CD4-positive, alpha-beta T cell (primary cell): Measurements from ENCODE around the gene LDLRAD4. TPM values are rescaled to one million over a fixed set of nuclear protein-coding genes. Genes with fewer than 3 reads are reported as not detected.

ENCODE experiments used
- ATAC-seq: fragments of 200-7000 bp; cut with Tn5 transposase; one replicate; pipeline ENCODE4 v1.10.0; 2022; ENCODE audit warnings: mild to moderate bottlenecking; ENCODE audit not compliant: poor library complexity
- CTCF ChIA-PET: fragments of 350-600 bp; sonication (Branson Sonifier 250); formaldehyde crosslinking; loops from one replicate; lab custom pipeline; 2021; ENCODE audit warnings: antibody characterized with exemption, inconsistent platforms; lab: Charles Lee
- POLR2A ChIA-PET: fragments of 350-600 bp; sonication (Branson Sonifier 250); formaldehyde crosslinking; loops from one replicate; lab custom pipeline; 2021; ENCODE audit warnings: antibody characterized with exemption, inconsistent platforms; lab: Charles Lee
- DNase-seq, 14 experiments: peaks; one replicate each; pipeline ENCODE4 v3.0.0-alpha.2; 2013 to 2020; ENCODE audit warnings: mixed read lengths in 2 of 14
- H3K27ac ChIP-seq, 2 donors: one replicate each; pipeline versions ENCODE4 v1.5.1 to v1.7.0; 2013; ENCODE audit warnings: low read length in 2 of 2, low read depth in 1 of 2, mild to moderate bottlenecking in 1 of 2
- H3K27me3 ChIP-seq, 2 experiments: 1 replicate in 1 of 2; 2 replicates in 1 of 2; pipeline versions ENCODE4 v1.6.1 to v1.7.0; 2013; ENCODE audit warnings: low read length in 2 of 2, control low read depth in 1 of 2, mild to moderate bottlenecking in 1 of 2, moderate library complexity in 1 of 2; ENCODE audit not compliant: insufficient read depth in 2 of 2, control insufficient read depth in 1 of 2
- H3K36me3 ChIP-seq: one replicate; pipeline ENCODE4 v1.6.1; 2013; ENCODE audit warnings: low read length, control low read depth; ENCODE audit not compliant: insufficient read depth
- H3K4me1 ChIP-seq: one replicate; pipeline ENCODE4 v1.6.1; 2013; ENCODE audit warnings: low read length, control low read depth; ENCODE audit not compliant: insufficient read depth
- H3K4me3 ChIP-seq: one replicate; pipeline ENCODE4 v1.5.1; 2013; ENCODE audit warnings: mild to moderate bottlenecking, low read length, moderate library complexity
- H3K9me3 ChIP-seq, 2 experiments: 1 replicate in 1 of 2; 2 replicates in 1 of 2; pipeline versions ENCODE4 v1.6.1 to v1.7.0; 2013; ENCODE audit warnings: low read length in 2 of 2, mild to moderate bottlenecking in 2 of 2, control low read depth in 1 of 2, moderate library complexity in 1 of 2; ENCODE audit not compliant: control insufficient read depth in 1 of 2, insufficient read depth in 1 of 2
- H3K27ac Mint-ChIP-seq: one replicate; pipeline ENCODE4 v1.8.0; 2020; ENCODE audit warnings: mixed read lengths
- H3K27me3 Mint-ChIP-seq: one replicate; pipeline ENCODE4 v1.8.0; 2021; ENCODE audit warnings: mixed read lengths
- H3K36me3 Mint-ChIP-seq: one replicate; pipeline ENCODE4 v1.8.0; 2021; ENCODE audit warnings: low read depth, mixed read lengths
- H3K4me1 Mint-ChIP-seq: one replicate; pipeline ENCODE4 v1.8.0; 2021; ENCODE audit warnings: low read depth, mixed read lengths
- H3K4me3 Mint-ChIP-seq: one replicate; pipeline ENCODE4 v1.8.0; 2020; ENCODE audit warnings: mild to moderate bottlenecking, mixed read lengths
- H3K9me3 Mint-ChIP-seq: one replicate; pipeline ENCODE4 v1.8.0; 2020; ENCODE audit warnings: mixed read lengths
- intact Hi-C, 2 experiments: fragments of 100-400 bp; cut with DNase I in 1 of 2; cut with micrococcal nuclease in 1 of 2; formaldehyde crosslinking; loops; one replicate each; pipeline versions ENCODE4 v1.15.1 to v1.9.0; 2023 to 2025; cut with DNase I, micrococcal nuclease
- total RNA-seq, 174 experiments: library from RNA in 2 of 174; stranded (reverse) in 2 of 174; gene quantifications; one replicate each; pipeline ENCODE4 v1.2.3 and lab custom pipeline; 2021 to 2026
- TF ChIP-seq, protein P1 (sequence below): fragments of 200-600 bp; IDR thresholded peaks from one replicate; pipeline ENCODE4 v1.8.0; 2022; ENCODE audit warnings: antibody characterized with exemption, mild to moderate bottlenecking

LDLRAD4 gene
- total RNA-seq, 2 experiments from 2014 or later, result 51.9 to 52.7 TPM

DNA sequence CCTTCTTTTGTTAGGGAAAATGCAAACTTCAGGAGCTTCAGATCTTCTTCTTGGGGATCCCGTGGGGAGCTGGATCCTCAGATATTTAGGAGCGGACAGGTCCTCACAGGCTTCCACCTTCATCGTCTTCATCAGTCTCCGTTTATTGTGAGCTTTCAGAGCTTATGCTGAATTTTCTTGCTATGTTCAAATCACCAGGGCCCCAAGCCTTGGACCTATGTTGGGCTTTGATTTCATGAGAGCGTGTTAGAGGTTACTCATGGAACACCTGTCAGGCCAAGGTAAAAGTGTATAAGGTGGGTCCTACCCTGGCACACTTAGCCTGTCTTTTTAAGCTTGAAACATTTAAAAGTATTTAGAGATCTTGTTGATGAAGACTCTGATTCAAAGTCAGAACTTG lies 294.9 kb downstream of the LDLRAD4 start:
- peak overlapping the region; percentile 31 for H3K27ac Mint-ChIP-seq
- no peaks in the 10 kb centered on the region for H3K27me3 Mint-ChIP-seq
- peaks cover 73% of the 10 kb centered on the region for H3K36me3 Mint-ChIP-seq
- Histone ChIP-seq H3K27me3 (no peaks in the 10 kb centered on the region), H3K36me3 (peaks cover 26% of the 10 kb centered on the region), H3K4me1 (peaks cover 4% of the 10 kb centered on the region), H3K4me3 (no peak overlapping the region), H3K9me3 (no peaks in the 10 kb centered on the region), H3K27ac (no peak overlapping the region)
- TF ChIP-seq, protein P1, sequence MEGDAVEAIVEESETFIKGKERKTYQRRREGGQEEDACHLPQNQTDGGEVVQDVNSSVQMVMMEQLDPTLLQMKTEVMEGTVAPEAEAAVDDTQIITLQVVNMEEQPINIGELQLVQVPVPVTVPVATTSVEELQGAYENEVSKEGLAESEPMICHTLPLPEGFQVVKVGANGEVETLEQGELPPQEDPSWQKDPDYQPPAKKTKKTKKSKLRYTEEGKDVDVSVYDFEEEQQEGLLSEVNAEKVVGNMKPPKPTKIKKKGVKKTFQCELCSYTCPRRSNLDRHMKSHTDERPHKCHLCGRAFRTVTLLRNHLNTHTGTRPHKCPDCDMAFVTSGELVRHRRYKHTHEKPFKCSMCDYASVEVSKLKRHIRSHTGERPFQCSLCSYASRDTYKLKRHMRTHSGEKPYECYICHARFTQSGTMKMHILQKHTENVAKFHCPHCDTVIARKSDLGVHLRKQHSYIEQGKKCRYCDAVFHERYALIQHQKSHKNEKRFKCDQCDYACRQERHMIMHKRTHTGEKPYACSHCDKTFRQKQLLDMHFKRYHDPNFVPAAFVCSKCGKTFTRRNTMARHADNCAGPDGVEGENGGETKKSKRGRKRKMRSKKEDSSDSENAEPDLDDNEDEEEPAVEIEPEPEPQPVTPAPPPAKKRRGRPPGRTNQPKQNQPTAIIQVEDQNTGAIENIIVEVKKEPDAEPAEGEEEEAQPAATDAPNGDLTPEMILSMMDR, result no peak
- ATAC-seq (no peak), DNase-seq (no peak)
- H3K9me3 Mint-ChIP-seq, result no peaks in the 10 kb centered on the region
- POLR2A ChIA-PET, result interaction anchor here (1.1 kb wide), 1 partner anchor 12 kb away, joined by 4 read pairs; no protein-coding TSS in a partner anchor
- CTCF ChIA-PET, result no interaction called here
- no peak overlapping the region for H3K4me3 Mint-ChIP-seq
- peaks cover 66% of the 10 kb centered on the region for H3K4me1 Mint-ChIP-seq
- intact Hi-C loops, result no loop called here

DNA sequence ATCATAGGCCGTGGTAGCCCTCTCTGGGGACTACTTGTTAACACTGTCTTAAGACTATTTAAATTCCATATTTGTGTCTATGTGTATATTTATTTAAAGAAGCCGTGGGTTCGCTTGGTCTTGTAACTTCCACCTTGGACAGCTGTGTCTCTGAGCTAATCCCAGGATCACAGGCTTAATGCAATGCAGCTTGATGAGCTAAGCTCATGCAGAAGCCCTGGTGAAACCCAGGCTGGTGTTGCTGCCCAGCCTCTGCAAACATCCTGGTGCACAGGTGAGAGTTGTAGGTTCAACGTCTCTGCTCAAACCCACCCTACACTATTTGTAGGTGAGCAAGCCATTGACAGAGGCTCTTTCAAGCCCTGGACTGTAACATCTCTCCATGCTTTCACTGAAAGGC lies 296.0 kb downstream of the LDLRAD4 start:
- intact Hi-C loops, result no loop called here
- no peaks in the 10 kb centered on the region for H3K9me3 ChIP-seq
- no peak overlapping the region for H3K4me3 ChIP-seq
- H3K27me3 ChIP-seq, result no peaks in the 10 kb centered on the region
- Mint-ChIP-seq H3K36me3 (peaks cover 75% of the 10 kb centered on the region), H3K9me3 (no peaks in the 10 kb centered on the region), H3K4me1 (peaks cover 58% of the 10 kb centered on the region), H3K27ac (no peak overlapping the region), H3K4me3 (no peak overlapping the region), H3K27me3 (no peaks in the 10 kb centered on the region)
- H3K4me1 ChIP-seq, result peaks cover 4% of the 10 kb centered on the region
- no peak overlapping the region for H3K27ac ChIP-seq
- CTCF ChIA-PET, result no interaction called here
- TF ChIP-seq, protein P1, result no peak
- no peak for DNase-seq
- ATAC-seq, result no peak
- peaks cover 26% of the 10 kb centered on the region for H3K36me3 ChIP-seq
- POLR2A ChIA-PET, result no interaction called here

DNA sequence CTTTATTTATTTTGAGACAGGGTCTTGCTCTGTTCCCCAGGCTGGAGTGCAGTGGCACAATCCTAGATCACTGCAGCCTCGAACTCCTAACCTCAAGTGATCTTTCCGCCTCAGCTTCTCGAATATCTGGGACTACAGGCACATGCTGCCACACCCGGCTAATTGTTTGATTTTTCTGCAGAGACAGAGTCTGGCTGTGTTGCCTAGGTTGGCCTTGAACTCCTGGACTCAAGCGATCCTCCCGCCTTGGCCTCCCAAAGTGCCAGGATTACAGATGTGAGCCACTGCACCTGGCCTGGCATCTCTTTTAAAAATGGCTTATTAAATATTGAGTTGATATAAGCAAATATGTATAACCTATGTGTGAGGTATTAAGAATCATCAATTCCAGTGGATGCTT lies 298.3 kb downstream of the LDLRAD4 start:
- intact Hi-C loops, result no loop called here
- Mint-ChIP-seq H3K4me3 (no peak overlapping the region), H3K27ac (no peak overlapping the region), H3K27me3 (no peaks in the 10 kb centered on the region), H3K9me3 (no peaks in the 10 kb centered on the region), H3K4me1 (peaks cover 45% of the 10 kb centered on the region), H3K36me3 (peaks cover 67% of the 10 kb centered on the region)
- Histone ChIP-seq H3K36me3 (peaks cover 26% of the 10 kb centered on the region), H3K9me3 (no peaks in the 10 kb centered on the region), H3K4me3 (no peak overlapping the region), H3K27ac (no peak overlapping the region), H3K27me3 (no peaks in the 10 kb centered on the region), H3K4me1 (no peaks in the 10 kb centered on the region)
- TF ChIP-seq, protein P1, result no peak
- POLR2A ChIA-PET, result no interaction called here
- ATAC-seq (no peak), DNase-seq (no peak)
- CTCF ChIA-PET, result no interaction called here
